ENCODE measurements around the gene DCLK2. TPM values are rescaled to one million over a fixed set of nuclear protein-coding genes. Genes with fewer than 3 reads are reported as not detected.

The DCLK2 gene
- total and polyA plus RNA-seq, 2 of the 4 experiments (the other 2 are of a cell fraction), result 11.3 to 15.5 TPM

- TF ChIP-seq RAD21 (IDR thresholded peaks at IDR 0.05; ENCODE audit: low read length), result no peak
- no peak for TF ChIP-seq USF2 (IDR thresholded peaks at IDR 0.05; ENCODE audit: low read depth, low read length)
- no peak for TF ChIP-seq SMC3 (IDR thresholded peaks at IDR 0.05; ENCODE audit: low read depth, low read length)
- no peak for TF ChIP-seq BHLHE40 (IDR thresholded peaks at IDR 0.05; ENCODE audit: low read depth, low read length)
- TF ChIP-seq CHD1 (IDR thresholded peaks at IDR 0.05; ENCODE audit: low read depth, low read length), result no peak
- no peak for TF ChIP-seq POLR2A (IDR thresholded peaks at IDR 0.05; ENCODE audit: low read depth, low read length)
- no peak for TF ChIP-seq MXI1 (IDR thresholded peaks at IDR 0.05; ENCODE audit: borderline replicate concordance, low read depth, low read length)
- TF ChIP-seq MAZ (IDR thresholded peaks at IDR 0.05; ENCODE audit: borderline replicate concordance, low read depth, low read length), result no peak
- TF ChIP-seq NFE2L2 (IDR thresholded peaks at IDR 0.05; ENCODE audit: low read depth, low read length), result no peak
- TF ChIP-seq RCOR1 (IDR thresholded peaks at IDR 0.05; ENCODE audit: insufficient replicate concordance, low read length), result no peak
- TF ChIP-seq CTCF (conservative IDR thresholded peaks at IDR 0.05; ENCODE audit: low read depth, low read length), result no peak
- TF ChIP-seq RFX5 (IDR thresholded peaks at IDR 0.05; ENCODE audit: low read depth, low read length), result no peak
- TF ChIP-seq MAFK (IDR thresholded peaks at IDR 0.05; ENCODE audit: low read depth, low read length), result no peak
- no peak for TF ChIP-seq FOS (IDR thresholded peaks at IDR 0.05; ENCODE audit: low read depth, low read length)
- no peak for TF ChIP-seq CEBPB (IDR thresholded peaks at IDR 0.05; ENCODE audit: low read depth, low read length)
- ChIA-PET POLR2A (ENCODE audit: unreplicated experiment) (no interaction called here), CTCF (no interaction called here)
- in situ Hi-C loops (cut with MboI; ENCODE audit: low sequenced_read_pairs), result no loop called here
- Histone ChIP-seq H2BK20ac (ENCODE audit: low read depth, low read length) (no peak overlapping the region), H2BK120ac (ENCODE audit: low read depth, low read length) (no peak overlapping the region), H3K4ac (ENCODE audit: low read depth, low read length) (no peak overlapping the region), H3K18ac (ENCODE audit: low read depth, low read length) (no peak overlapping the region), H3K27me3 (ENCODE audit: control insufficient read depth, insufficient read depth, low read length) (no peaks in the 10 kb centered on the region), H3K23ac (ENCODE audit: low read depth, low read length) (no peak overlapping the region), H3K9me3 (ENCODE audit: control insufficient read depth, insufficient read depth, low read length) (no peaks in the 10 kb centered on the region), H2AK9ac (replicated peaks; ENCODE audit: low read depth, low read length, poor library complexity) (no peak overlapping the region), H4K8ac (ENCODE audit: low read depth in 2 of 2, low read length in 2 of 2) (no peak overlapping the region), H3K4me1 (ENCODE audit: control insufficient read depth, insufficient read depth, low read length) (no peaks in the 10 kb centered on the region), H3K36me3 (ENCODE audit: control insufficient read depth, insufficient read depth, low read length) (0 out of 2 replicates have a peak, but pooled peaks cover 1% of the 10 kb centered on the region), H3K4me2 (ENCODE audit: low read depth, low read length) (no peak overlapping the region), H2BK5ac (ENCODE audit: low read depth, low read length, poor library complexity, severe bottlenecking) (no peak overlapping the region), H3K79me1 (ENCODE audit: low read depth in 1 of 2, low read length in 2 of 2) (peaks cover 20 to 27% of the 10 kb centered on the region in 2 experiments), H2AFZ (replicated peaks; ENCODE audit: low read length, poor library complexity) (no peak overlapping the region), H4K91ac (ENCODE audit: insufficient read depth, low read depth, low read length) (no peak overlapping the region), H3K56ac (ENCODE audit: extremely low read depth, insufficient read depth, low read length) (no peak overlapping the region), H3K9me1 (ENCODE audit: insufficient read depth, low read length) (no peaks in the 10 kb centered on the region), H3K4me3 (ENCODE audit: insufficient read depth, low read depth, low read length) (no peak overlapping the region), H2BK15ac (ENCODE audit: low read depth, low read length) (no peak overlapping the region), H3K9ac (ENCODE audit: low read depth, low read length) (no peak overlapping the region), H4K20me1 (ENCODE audit: insufficient read depth, low read length) (no peaks in the 10 kb centered on the region), H4K5ac (ENCODE audit: low read depth, low read length) (no peak overlapping the region), H2AK5ac (ENCODE audit: low read depth, low read length) (no peak overlapping the region), H3K27ac (ENCODE audit: insufficient read depth, low read length) (no peak overlapping the region), H3K14ac (replicated peaks; ENCODE audit: low read depth, low read length) (no peak overlapping the region)
- intact Hi-C loops (cut with micrococcal nuclease), result no loop called here
- no CpG with 5 or more reads among the region's 3 CpGs for WGBS, 2 experiments (ENCODE audit: extremely low coverage in 2 of 2, insufficient read length in 1 of 2)
- BruUV-seq (replicated peaks), result no TSS peak
- DNase-seq (no peak), ATAC-seq (ENCODE audit: low read depth) (no peak)
- dilution Hi-C loops (cut with HindIII; ENCODE audit: low sequenced_read_pairs, unreplicated experiment), result no loop called here
Observed at GRCh38 chr4:150192986-150193385, 114.7 kb downstream of the DCLK2 start.

All from IMR-90 (cell line).